K562 (cell line): ENCODE measurements around the gene GNPTAB. TPM values are rescaled to one million over a fixed set of nuclear protein-coding genes. Genes with fewer than 3 reads are reported as not detected.

Experiments used
- ATF7 ChIP-seq: fragments of 450-650 bp; IDR thresholded peaks from 2 replicates; pipeline ENCODE4 v1.7.1; 2014; ENCODE audit warnings: mild to moderate bottlenecking, moderate library complexity
- CREB1 ChIP-seq, 2 experiments: sonication (generic) in 1 of 2; formaldehyde crosslinking in 1 of 2; IDR thresholded peaks; 2 replicates each; pipeline versions ENCODE4 v1.6.1 to v1.8.0; 2012 to 2022; ENCODE audit warnings: inconsistent platforms in 1 of 2, mild to moderate bottlenecking in 1 of 2, missing genetic modification reagents in 1 of 2, moderate library complexity in 1 of 2
- GTF2A2 ChIP-seq: IDR thresholded peaks from 2 replicates; pipeline ENCODE4 v1.6.1; 2016; ENCODE audit warnings: mild to moderate bottlenecking, missing genetic modification characterization, missing compliant biosample characterization
- HDAC1 ChIP-seq, 2 experiments: fragments of 450-650 bp; IDR thresholded peaks; 2 replicates each; pipeline ENCODE4 v1.6.1; 2016 to 2017; ENCODE audit warnings: inconsistent platforms in 1 of 2, mild to moderate bottlenecking in 1 of 2, moderate library complexity in 1 of 2
- MGA ChIP-seq: fragments of 450-650 bp; IDR thresholded peaks from 2 replicates; pipeline ENCODE4 v1.6.1; 2016; ENCODE audit warnings: mild to moderate bottlenecking, moderate library complexity
- MNT ChIP-seq, 2 experiments: fragments of 450-650 bp; conservative IDR thresholded peaks; 2 replicates each; pipeline ENCODE4 v1.6.1; 2017; ENCODE audit warnings: mild to moderate bottlenecking in 2 of 2, moderate library complexity in 2 of 2
- POLR2AphosphoS5 ChIP-seq: IDR thresholded peaks from 2 replicates; pipeline ENCODE4 v1.6.1; 2011; ENCODE audit warnings: mild to moderate bottlenecking, low read depth, low read length, moderate library complexity; ENCODE audit not compliant: control insufficient read depth, insufficient read depth
- RAD21 ChIP-seq, 2 experiments: fragments of 250-450 bp in 1 of 2; fragments of 450-650 bp in 1 of 2; sonication (Bioruptor Pico) in 1 of 2; formaldehyde crosslinking in 1 of 2; IDR thresholded peaks in 1 of 2; conservative IDR thresholded peaks in 1 of 2; 2 replicates each; pipeline versions ENCODE4 v1.4.0 to v1.8.0; 2020 to 2022; ENCODE audit warnings: mild to moderate bottlenecking in 2 of 2, moderate library complexity in 1 of 2
- SRF ChIP-seq, 2 experiments: fragments of 250-450, 450-650 bp in 1 of 2; sonication (Bioruptor Pico) in 1 of 2; sonication (generic) in 1 of 2; formaldehyde crosslinking; IDR thresholded peaks; 2 replicates each; pipeline versions ENCODE4 v1.5.0 to v1.5.1; 2020 to 2022; ENCODE audit warnings: mild to moderate bottlenecking in 1 of 2, missing genetic modification reagents in 1 of 2
- ZBTB7A ChIP-seq: IDR thresholded peaks from 2 replicates; pipeline ENCODE4 v1.6.1; 2011; ENCODE audit warnings: low read depth, mild to moderate bottlenecking, low read length, moderate library complexity, borderline replicate concordance; ENCODE audit not compliant: control insufficient read depth
- ZNF282 ChIP-seq: sonication (generic); formaldehyde crosslinking; IDR thresholded peaks from 2 replicates; pipeline ENCODE4 v1.8.1; 2023; ENCODE audit warnings: missing genetic modification reagents
- ZNF76 ChIP-seq: fragments of 250-450 bp; sonication (Bioruptor Pico); IDR thresholded peaks from 2 replicates; pipeline ENCODE4 v1.4.0; 2020; ENCODE audit warnings: mild to moderate bottlenecking, moderate library complexity, borderline replicate concordance
- polyA plus RNA-seq, 8 experiments: library from polyadenylated mRNA; depleted of rRNA in 4 of 8; stranded (reverse) in 5 of 8; unstranded in 3 of 8; fragments of >200 nt; fragmentation: Nextera tagmentation in 2 of 8; fragmentation: Illumina TruSeq in 1 of 8; extraction: Ambion mirVana in 2 of 8; extraction: Trizol in 1 of 8; gene quantifications; 2 replicates each; pipeline versions ENCODE4 v1.2.1 to v1.2.3, GENCODE V29; 2011 to 2014; ENCODE audit warnings: inconsistent platforms in 1 of 8, missing spikeins in 1 of 8
- total RNA-seq, 7 experiments: library from RNA; depleted of rRNA in 6 of 7; stranded (reverse); fragments of >200 nt in 6 of 7; fragmentation: Illumina TruSeq in 2 of 7; extraction: Trizol in 2 of 7; gene quantifications; 2 replicates each; pipeline versions ENCODE4 v1.2.1 to v1.2.3, GENCODE V29; 2011 to 2021; ENCODE audit warnings: low replicate concordance in 1 of 7

Gene GNPTAB
- total and polyA plus RNA-seq, 9 of the 15 experiments (the other 6 are each of a cell fraction or from before 2014, with no cell fraction given): 5.9 to 23.2 (median 19.3) TPM

GRCh38 chr12:101876861-101877805 is 46.4 kb upstream of the GNPTAB start, which contains the start of gene DRAM1 (continued):
- peak; percentile 94 for TF ChIP-seq MGA
- no peak for TF ChIP-seq ZNF76 (CRISPR knock-in tag)
- no peak for TF ChIP-seq GTF2A2
- no peak for TF ChIP-seq HDAC1 (IDR thresholded peaks at IDR 0.05)
- TF ChIP-seq RAD21 (CRISPR knock-in tag; conservative IDR thresholded peaks at IDR 0.05 in 1 of 2, IDR thresholded peaks at IDR 0.05 in 1 of 2): no peak
- TF ChIP-seq MNT (conservative IDR thresholded peaks at IDR 0.05): peak; percentile 36 to 60; a peak in 3 of 4 replicates
- 0 out of 4 replicates have a peak, but pooled peaks of 1 of the 2 experiments have one; percentile 22 for TF ChIP-seq SRF (CRISPR knock-in tag; IDR thresholded peaks at IDR 0.05)
- TF ChIP-seq POLR2AphosphoS5: peak; percentile 72
- no peak for TF ChIP-seq ZNF282 (CRISPR knock-in tag)
- TF ChIP-seq ZBTB7A: peak; percentile 71; the same call in 1 of the 2 replicates
- TF ChIP-seq ATF7: peak; percentile 98
- peak; percentile 48 for TF ChIP-seq CREB1 (IDR thresholded peaks at IDR 0.05)
- no peak for TF ChIP-seq CREB1 (CRISPR knock-in tag; IDR thresholded peaks at IDR 0.05)
